ENCODE measurements around the gene SAMD4A. TPM values are rescaled to one million over a fixed set of nuclear protein-coding genes. Genes with fewer than 3 reads are reported as not detected.

The SAMD4A gene
- total and polyA plus RNA-seq, 2 donors = 1.7 to 2.8 TPM

DNA sequence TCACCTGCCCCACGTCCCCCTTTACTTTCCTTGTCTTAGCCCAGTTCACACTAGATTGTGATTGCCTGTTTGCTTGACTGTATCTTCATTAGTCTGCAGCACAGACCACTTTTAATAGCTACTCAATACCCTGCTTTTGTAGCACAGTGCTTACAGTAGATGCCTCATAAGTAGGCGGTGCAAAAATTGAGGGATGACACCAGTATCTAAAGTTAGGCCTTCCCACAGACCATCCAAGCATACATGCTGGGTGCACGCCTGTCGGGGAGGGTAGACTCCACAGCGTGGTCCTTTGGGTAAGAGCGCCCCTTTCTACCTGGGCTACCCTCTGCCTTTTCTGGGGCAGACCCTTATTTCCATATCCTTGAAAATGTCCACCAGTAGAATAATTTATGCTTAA is 194.9 kb downstream of the SAMD4A start:
- H3K27ac ChIP-seq (ENCODE audit: low read depth in 1 of 2, low read length in 1 of 2) = no peak overlapping the region
- H3K4me1 ChIP-seq (ENCODE audit: control insufficient read depth in 2 of 2, insufficient read depth in 2 of 2, low read length in 2 of 2) = peaks cover 0 to 4% of the 10 kb centered on the region in 2 donors
- no peaks in the 10 kb centered on the region for H3K9me3 ChIP-seq (ENCODE audit: control insufficient read depth in 2 of 2, insufficient read depth in 1 of 2, low read length in 1 of 2)
- H3K27me3 ChIP-seq (ENCODE audit: control insufficient read depth in 2 of 2, insufficient read depth in 1 of 2, low read length in 1 of 2) = no peaks in the 10 kb centered on the region
- no peak for DNase-seq (ENCODE audit: low read depth in 6 of 9, low spot score in 9 of 9)
- H3K4me3 ChIP-seq (ENCODE audit: low read length in 2 of 2) = no peak overlapping the region
- no peaks in the 10 kb centered on the region for H3K36me3 ChIP-seq (ENCODE audit: control insufficient read depth in 2 of 2, insufficient read depth in 2 of 2, low read length in 1 of 2)
- 97% methylated on average over 6 of the region's 6 CpGs for WGBS

- 97% methylated on average over 5 of the region's 5 CpGs for WGBS
- Histone ChIP-seq H3K9me3 (ENCODE audit: control insufficient read depth in 2 of 2, insufficient read depth in 1 of 2, low read length in 1 of 2) (no peaks in the 10 kb centered on the region), H3K4me3 (ENCODE audit: low read length in 2 of 2) (no peak overlapping the region), H3K27ac (ENCODE audit: low read depth in 1 of 2, low read length in 1 of 2) (no peak overlapping the region), H3K4me1 (ENCODE audit: control insufficient read depth in 2 of 2, insufficient read depth in 2 of 2, low read length in 2 of 2) (peaks cover 0 to 4% of the 10 kb centered on the region in 2 donors), H3K36me3 (ENCODE audit: control insufficient read depth in 2 of 2, insufficient read depth in 2 of 2, low read length in 1 of 2) (no peaks in the 10 kb centered on the region), H3K27me3 (ENCODE audit: control insufficient read depth in 2 of 2, insufficient read depth in 1 of 2, low read length in 1 of 2) (no peaks in the 10 kb centered on the region)
- no peak for DNase-seq (ENCODE audit: low read depth in 6 of 9, low spot score in 9 of 9)
Observed at GRCh38 chr14:54762296-54762695, 195.4 kb downstream of the SAMD4A start.

GRCh38 chr14:54763761-54764160 is 196.8 kb downstream of the SAMD4A start:
- H3K4me1 ChIP-seq (ENCODE audit: control insufficient read depth in 2 of 2, insufficient read depth in 2 of 2, low read length in 2 of 2) = no peaks in the 10 kb centered on the region
- no peak overlapping the region for H3K4me3 ChIP-seq (ENCODE audit: low read length in 2 of 2)
- no peaks in the 10 kb centered on the region for H3K27me3 ChIP-seq (ENCODE audit: control insufficient read depth in 2 of 2, insufficient read depth in 1 of 2, low read length in 1 of 2)
- DNase-seq (ENCODE audit: low read depth in 6 of 9, low spot score in 9 of 9) = no peak
- H3K36me3 ChIP-seq (ENCODE audit: control insufficient read depth in 2 of 2, insufficient read depth in 2 of 2, low read length in 1 of 2) = no peaks in the 10 kb centered on the region
- 94% methylated on average over 12 of the region's 12 CpGs for WGBS
- no peaks in the 10 kb centered on the region for H3K9me3 ChIP-seq (ENCODE audit: control insufficient read depth in 2 of 2, insufficient read depth in 1 of 2, low read length in 1 of 2)
- no peak overlapping the region for H3K27ac ChIP-seq (ENCODE audit: low read depth in 1 of 2, low read length in 1 of 2)

- Histone ChIP-seq H3K4me3 (ENCODE audit: low read length in 2 of 2) (no peak overlapping the region), H3K4me1 (ENCODE audit: control insufficient read depth in 2 of 2, insufficient read depth in 2 of 2, low read length in 2 of 2) (no peaks in the 10 kb centered on the region), H3K27ac (ENCODE audit: low read depth in 1 of 2, low read length in 1 of 2) (no peak overlapping the region), H3K36me3 (ENCODE audit: control insufficient read depth in 2 of 2, insufficient read depth in 2 of 2, low read length in 1 of 2) (no peaks in the 10 kb centered on the region), H3K27me3 (ENCODE audit: control insufficient read depth in 2 of 2, insufficient read depth in 1 of 2, low read length in 1 of 2) (no peaks in the 10 kb centered on the region), H3K9me3 (ENCODE audit: control insufficient read depth in 2 of 2, insufficient read depth in 1 of 2, low read length in 1 of 2) (no peaks in the 10 kb centered on the region)
- 74% methylated on average over 18 of the region's 18 CpGs for WGBS
- DNase-seq (ENCODE audit: low read depth in 6 of 9, low spot score in 9 of 9) = no peak
Observed at GRCh38 chr14:54766276-54767138, 199.6 kb downstream of the SAMD4A start.

DNA sequence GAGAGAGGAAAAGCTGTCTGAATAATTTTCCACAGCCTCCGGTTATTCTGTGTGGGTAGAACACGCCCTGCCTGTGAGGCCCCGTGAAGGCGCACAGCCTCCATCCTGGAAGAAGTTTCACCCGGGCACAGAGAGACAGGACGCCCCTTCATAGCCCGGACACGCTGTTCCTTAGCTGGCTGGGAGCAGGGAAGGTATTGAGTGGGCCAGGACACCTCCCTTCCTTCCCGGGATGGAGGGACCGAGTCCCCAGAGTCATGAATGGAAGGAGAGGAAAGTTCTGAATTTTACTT is 200.2 kb downstream of the SAMD4A start:
- no peak for DNase-seq (ENCODE audit: low read depth in 6 of 9, low spot score in 9 of 9)
- WGBS = 86% methylated on average over 10 of the region's 10 CpGs
- H3K4me1 ChIP-seq (ENCODE audit: control insufficient read depth in 2 of 2, insufficient read depth in 2 of 2, low read length in 2 of 2) = no peaks in the 10 kb centered on the region
- no peaks in the 10 kb centered on the region for H3K9me3 ChIP-seq (ENCODE audit: control insufficient read depth in 2 of 2, insufficient read depth in 1 of 2, low read length in 1 of 2)
- H3K36me3 ChIP-seq (ENCODE audit: control insufficient read depth in 2 of 2, insufficient read depth in 2 of 2, low read length in 1 of 2) = no peaks in the 10 kb centered on the region
- H3K4me3 ChIP-seq (ENCODE audit: low read length in 2 of 2) = no peak overlapping the region
- no peaks in the 10 kb centered on the region for H3K27me3 ChIP-seq (ENCODE audit: control insufficient read depth in 2 of 2, insufficient read depth in 1 of 2, low read length in 1 of 2)
- H3K27ac ChIP-seq (ENCODE audit: low read depth in 1 of 2, low read length in 1 of 2) = no peak overlapping the region

DNA sequence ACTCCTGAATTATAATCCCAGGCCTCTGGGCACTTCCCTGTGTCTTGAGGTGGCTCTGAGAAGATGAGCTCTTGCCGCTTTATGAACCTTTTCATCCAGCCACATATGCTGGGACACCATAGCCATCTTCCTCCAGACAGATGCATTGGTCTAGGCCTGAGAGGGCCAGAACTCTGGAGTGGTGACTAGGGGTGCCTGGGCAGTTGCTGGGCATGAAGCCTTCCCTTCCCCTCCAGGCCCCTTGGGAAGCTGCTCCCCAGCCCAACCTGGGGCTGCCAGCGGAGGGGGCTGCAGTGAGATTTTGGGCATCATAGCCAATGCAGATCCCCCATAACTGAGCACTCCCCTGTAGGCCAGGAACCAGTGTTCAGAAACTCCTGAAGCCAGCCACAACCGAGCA is 200.5 kb downstream of the SAMD4A start:
- no peak overlapping the region for H3K27ac ChIP-seq (ENCODE audit: low read depth in 1 of 2, low read length in 1 of 2)
- no peaks in the 10 kb centered on the region for H3K27me3 ChIP-seq (ENCODE audit: control insufficient read depth in 2 of 2, insufficient read depth in 1 of 2, low read length in 1 of 2)
- 97% methylated on average over 3 of the region's 3 CpGs for WGBS
- no peaks in the 10 kb centered on the region for H3K36me3 ChIP-seq (ENCODE audit: control insufficient read depth in 2 of 2, insufficient read depth in 2 of 2, low read length in 1 of 2)
- no peak overlapping the region for H3K4me3 ChIP-seq (ENCODE audit: low read length in 2 of 2)
- DNase-seq (ENCODE audit: low read depth in 6 of 9, low spot score in 9 of 9) = no peak
- no peaks in the 10 kb centered on the region for H3K9me3 ChIP-seq (ENCODE audit: control insufficient read depth in 2 of 2, insufficient read depth in 1 of 2, low read length in 1 of 2)
- H3K4me1 ChIP-seq (ENCODE audit: control insufficient read depth in 2 of 2, insufficient read depth in 2 of 2, low read length in 2 of 2) = no peaks in the 10 kb centered on the region

GRCh38 chr14:54768501-54769129 is 201.7 kb downstream of the SAMD4A start:
- Histone ChIP-seq H3K27me3 (ENCODE audit: control insufficient read depth in 2 of 2, insufficient read depth in 1 of 2, low read length in 1 of 2) (no peaks in the 10 kb centered on the region), H3K4me3 (ENCODE audit: low read length in 2 of 2) (no peak overlapping the region), H3K36me3 (ENCODE audit: control insufficient read depth in 2 of 2, insufficient read depth in 2 of 2, low read length in 1 of 2) (no peaks in the 10 kb centered on the region), H3K4me1 (ENCODE audit: control insufficient read depth in 2 of 2, insufficient read depth in 2 of 2, low read length in 2 of 2) (peaks cover 4 to 11% of the 10 kb centered on the region in 2 donors), H3K9me3 (ENCODE audit: control insufficient read depth in 2 of 2, insufficient read depth in 1 of 2, low read length in 1 of 2) (no peaks in the 10 kb centered on the region), H3K27ac (ENCODE audit: low read depth in 1 of 2, low read length in 1 of 2) (no peak overlapping the region)
- DNase-seq (ENCODE audit: low read depth in 6 of 9, low spot score in 9 of 9) = no peak
- WGBS = 94% methylated on average over 9 of the region's 9 CpGs

GRCh38 chr14:54769951-54770863 is 203.3 kb downstream of the SAMD4A start:
- peaks cover 2 to 4% of the 10 kb centered on the region in 2 donors for H3K27me3 ChIP-seq (ENCODE audit: control insufficient read depth in 2 of 2, insufficient read depth in 1 of 2, low read length in 1 of 2)
- DNase-seq (ENCODE audit: low read depth in 6 of 9, low spot score in 9 of 9) = no peak
- WGBS = 96% methylated on average over 14 of the region's 14 CpGs
- no peaks in the 10 kb centered on the region for H3K9me3 ChIP-seq (ENCODE audit: control insufficient read depth in 2 of 2, insufficient read depth in 1 of 2, low read length in 1 of 2)
- no peaks in the 10 kb centered on the region for H3K36me3 ChIP-seq (ENCODE audit: control insufficient read depth in 2 of 2, insufficient read depth in 2 of 2, low read length in 1 of 2)
- H3K4me3 ChIP-seq (ENCODE audit: low read length in 2 of 2) = no peak overlapping the region
- H3K4me1 ChIP-seq (ENCODE audit: control insufficient read depth in 2 of 2, insufficient read depth in 2 of 2, low read length in 2 of 2) = peaks cover 4 to 14% of the 10 kb centered on the region in 2 donors
- H3K27ac ChIP-seq (ENCODE audit: low read depth in 1 of 2, low read length in 1 of 2) = no peak overlapping the region

All from thymus (tissue), 11 donors.